Loucy (cell line): ENCODE results near the gene QRICH1.

Experiments
- H2AFZ ChIP-seq: fragments of 200-600 bp; sonication (generic); 2 replicates; pipeline ENCODE4 v1.6.0; 2016; ENCODE audit warnings: antibody characterized with exemption, mild to moderate bottlenecking, low read length, moderate library complexity
- H3F3A ChIP-seq: fragments of 200-600 bp; 2 replicates; pipeline ENCODE4 v1.6.0; 2016; ENCODE audit warnings: antibody characterized with exemption, low read depth, mild to moderate bottlenecking
- H3K27me3 ChIP-seq: fragments of 200-600 bp; sonication (generic); 2 replicates; pipeline ENCODE4 v1.6.1; 2014; ENCODE audit warnings: low read length, mild to moderate bottlenecking; ENCODE audit not compliant: insufficient read depth, poor library complexity, severe bottlenecking
- H3K36me3 ChIP-seq: fragments of 200-600 bp; sonication (generic); 2 replicates; pipeline ENCODE4 v1.6.1; 2016; ENCODE audit warnings: low read length; ENCODE audit not compliant: insufficient read depth
- H3K4me1 ChIP-seq: fragments of 200-600 bp; sonication (generic); 2 replicates; pipeline ENCODE4 v1.5.1; 2014; ENCODE audit warnings: low read length, mild to moderate bottlenecking; ENCODE audit not compliant: insufficient read depth, poor library complexity, severe bottlenecking
- H3K4me2 ChIP-seq: fragments of 200-600 bp; sonication (generic); 2 replicates; pipeline ENCODE4 v1.6.0; 2014; ENCODE audit warnings: antibody characterized with exemption, low read length, low read depth, mild to moderate bottlenecking; ENCODE audit not compliant: poor library complexity, severe bottlenecking
- H3K4me3 ChIP-seq: fragments of 200-600 bp; sonication (generic); 2 replicates; pipeline ENCODE4 v1.5.1; 2014; ENCODE audit warnings: low read length, mild to moderate bottlenecking, mixed read lengths; ENCODE audit not compliant: poor library complexity, severe bottlenecking
- H3K79me2 ChIP-seq: fragments of 200-600 bp; sonication (generic); 2 replicates; pipeline ENCODE4 v1.6.1; 2014; ENCODE audit warnings: low read length; ENCODE audit not compliant: insufficient read depth
- H3K9ac ChIP-seq: fragments of 200-600 bp; sonication (generic); 2 replicates; pipeline ENCODE4 v1.6.0; 2014; ENCODE audit warnings: mild to moderate bottlenecking, low read depth, low read length, moderate library complexity; ENCODE audit not compliant: poor library complexity, severe bottlenecking
- H3K9me2 ChIP-seq: fragments of 200-600 bp; sonication (generic); replicated peaks from 2 replicates; pipeline ENCODE4 v1.6.1; 2016; ENCODE audit warnings: low read depth, low read length, mixed read lengths
- H3K9me3 ChIP-seq: fragments of 200-600 bp; sonication (generic); 2 replicates; pipeline ENCODE4 v1.6.1; 2014; ENCODE audit warnings: mild to moderate bottlenecking, antibody characterized with exemption, low read length, low read depth; ENCODE audit not compliant: insufficient read depth
- H4K20me1 ChIP-seq: fragments of 200-600 bp; sonication (generic); 2 replicates; pipeline ENCODE4 v1.6.0; 2014; ENCODE audit warnings: antibody characterized with exemption, low read length, mild to moderate bottlenecking; ENCODE audit not compliant: insufficient read depth, poor library complexity, severe bottlenecking
- EZH2phosphoT487 ChIP-seq: fragments of 200-600 bp; IDR thresholded peaks from 2 replicates; pipeline ENCODE4 v1.6.1; 2018; ENCODE audit warnings: antibody characterized with exemption, mild to moderate bottlenecking, moderate library complexity, borderline replicate concordance
- TF ChIP-seq, protein P1 (sequence below): fragments of 200-600 bp; sonication (generic); conservative IDR thresholded peaks from 2 replicates; pipeline ENCODE4 v1.5.1; 2014; ENCODE audit warnings: mild to moderate bottlenecking, antibody characterized with exemption, low read length

The QRICH1 gene

DNA sequence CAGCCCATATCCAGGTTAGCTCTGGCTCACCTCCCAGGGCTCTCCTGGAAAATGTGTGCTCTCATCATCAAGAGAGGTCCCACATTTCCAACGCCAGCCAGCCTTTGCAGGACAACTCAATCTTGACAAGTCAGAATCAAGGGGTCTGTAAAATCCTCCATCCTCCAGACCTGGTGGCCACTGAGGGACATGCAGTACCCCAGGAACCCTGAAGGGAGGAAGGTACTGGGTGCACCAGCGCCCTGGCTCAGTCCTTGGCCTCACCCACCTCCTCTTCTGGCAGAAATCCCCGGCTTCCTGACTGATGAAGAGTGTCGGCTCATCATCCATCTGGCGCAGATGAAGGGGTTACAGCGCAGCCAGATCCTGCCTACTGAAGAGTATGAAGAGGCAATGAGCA is 92.7 kb downstream of the QRICH1 start:
- Histone ChIP-seq H3K4me1 (peaks cover under 1% of the 10 kb centered on the region), H2AFZ (no peak overlapping the region), H3F3A (no peaks in the 10 kb centered on the region), H3K9me3 (no peaks in the 10 kb centered on the region), H3K9me2 (no peaks in the 10 kb centered on the region), H3K4me2 (no peak overlapping the region), H3K4me3 (no peak overlapping the region), H3K79me2 (0 out of 2 replicates have a peak, but pooled peaks cover under 1% of the 10 kb centered on the region), H3K9ac (no peak overlapping the region), H4K20me1 (no peaks in the 10 kb centered on the region), H3K27me3 (no peaks in the 10 kb centered on the region), H3K36me3 (no peaks in the 10 kb centered on the region)
- TF ChIP-seq, protein P1, sequence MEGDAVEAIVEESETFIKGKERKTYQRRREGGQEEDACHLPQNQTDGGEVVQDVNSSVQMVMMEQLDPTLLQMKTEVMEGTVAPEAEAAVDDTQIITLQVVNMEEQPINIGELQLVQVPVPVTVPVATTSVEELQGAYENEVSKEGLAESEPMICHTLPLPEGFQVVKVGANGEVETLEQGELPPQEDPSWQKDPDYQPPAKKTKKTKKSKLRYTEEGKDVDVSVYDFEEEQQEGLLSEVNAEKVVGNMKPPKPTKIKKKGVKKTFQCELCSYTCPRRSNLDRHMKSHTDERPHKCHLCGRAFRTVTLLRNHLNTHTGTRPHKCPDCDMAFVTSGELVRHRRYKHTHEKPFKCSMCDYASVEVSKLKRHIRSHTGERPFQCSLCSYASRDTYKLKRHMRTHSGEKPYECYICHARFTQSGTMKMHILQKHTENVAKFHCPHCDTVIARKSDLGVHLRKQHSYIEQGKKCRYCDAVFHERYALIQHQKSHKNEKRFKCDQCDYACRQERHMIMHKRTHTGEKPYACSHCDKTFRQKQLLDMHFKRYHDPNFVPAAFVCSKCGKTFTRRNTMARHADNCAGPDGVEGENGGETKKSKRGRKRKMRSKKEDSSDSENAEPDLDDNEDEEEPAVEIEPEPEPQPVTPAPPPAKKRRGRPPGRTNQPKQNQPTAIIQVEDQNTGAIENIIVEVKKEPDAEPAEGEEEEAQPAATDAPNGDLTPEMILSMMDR, result no peak
- TF ChIP-seq EZH2phosphoT487, result no peak

DNA sequence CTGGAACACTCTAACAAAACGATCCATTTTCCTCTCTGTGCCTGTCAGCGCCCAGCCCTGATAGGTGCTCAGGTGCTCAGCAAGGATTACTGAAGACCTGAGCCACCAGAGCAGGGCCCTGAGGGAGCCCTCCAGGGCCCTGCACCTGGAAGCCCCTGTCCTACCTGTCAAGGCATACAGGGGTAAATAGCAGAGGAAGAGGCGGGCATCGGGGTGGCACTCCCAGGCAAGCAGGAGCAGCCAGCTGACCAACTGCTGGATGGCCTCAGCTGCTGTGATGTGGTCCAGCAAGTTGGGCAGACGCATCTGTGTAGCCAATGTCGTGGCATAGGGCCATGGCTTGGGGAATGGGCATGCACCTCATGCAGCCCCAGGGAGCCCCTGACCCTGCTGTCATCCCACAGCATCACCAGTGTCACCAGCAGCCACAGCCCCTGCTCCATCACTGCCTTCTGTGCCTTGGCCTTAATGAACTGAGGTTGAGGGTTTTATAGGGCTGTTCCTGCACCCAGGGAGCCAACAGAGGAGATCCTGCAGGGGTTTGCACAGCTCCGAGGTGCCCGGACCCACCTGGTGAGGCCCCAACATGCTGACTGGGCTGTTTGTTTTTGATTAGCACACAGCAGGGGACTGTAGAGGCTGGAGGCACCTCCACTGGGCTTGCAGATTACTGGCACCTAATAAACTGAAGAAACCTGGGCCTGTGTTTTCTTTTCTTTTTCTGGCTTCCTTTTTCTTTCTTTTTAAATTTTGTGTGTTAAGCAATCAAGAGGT is 94.6 kb downstream of the QRICH1 start:
- no peaks in the 10 kb centered on the region for H3K4me1 ChIP-seq
- no peaks in the 10 kb centered on the region for H4K20me1 ChIP-seq
- no peaks in the 10 kb centered on the region for H3K79me2 ChIP-seq
- no peaks in the 10 kb centered on the region for H3K9me2 ChIP-seq
- no peaks in the 10 kb centered on the region for H3F3A ChIP-seq
- no peak overlapping the region for H2AFZ ChIP-seq
- no peak overlapping the region for H3K9ac ChIP-seq
- H3K9me3 ChIP-seq, result no peaks in the 10 kb centered on the region
- no peak overlapping the region for H3K4me2 ChIP-seq
- H3K36me3 ChIP-seq, result no peaks in the 10 kb centered on the region
- H3K4me3 ChIP-seq, result no peak overlapping the region
- TF ChIP-seq EZH2phosphoT487, result no peak
- TF ChIP-seq, protein P1, result no peak
- H3K27me3 ChIP-seq, result no peaks in the 10 kb centered on the region

DNA sequence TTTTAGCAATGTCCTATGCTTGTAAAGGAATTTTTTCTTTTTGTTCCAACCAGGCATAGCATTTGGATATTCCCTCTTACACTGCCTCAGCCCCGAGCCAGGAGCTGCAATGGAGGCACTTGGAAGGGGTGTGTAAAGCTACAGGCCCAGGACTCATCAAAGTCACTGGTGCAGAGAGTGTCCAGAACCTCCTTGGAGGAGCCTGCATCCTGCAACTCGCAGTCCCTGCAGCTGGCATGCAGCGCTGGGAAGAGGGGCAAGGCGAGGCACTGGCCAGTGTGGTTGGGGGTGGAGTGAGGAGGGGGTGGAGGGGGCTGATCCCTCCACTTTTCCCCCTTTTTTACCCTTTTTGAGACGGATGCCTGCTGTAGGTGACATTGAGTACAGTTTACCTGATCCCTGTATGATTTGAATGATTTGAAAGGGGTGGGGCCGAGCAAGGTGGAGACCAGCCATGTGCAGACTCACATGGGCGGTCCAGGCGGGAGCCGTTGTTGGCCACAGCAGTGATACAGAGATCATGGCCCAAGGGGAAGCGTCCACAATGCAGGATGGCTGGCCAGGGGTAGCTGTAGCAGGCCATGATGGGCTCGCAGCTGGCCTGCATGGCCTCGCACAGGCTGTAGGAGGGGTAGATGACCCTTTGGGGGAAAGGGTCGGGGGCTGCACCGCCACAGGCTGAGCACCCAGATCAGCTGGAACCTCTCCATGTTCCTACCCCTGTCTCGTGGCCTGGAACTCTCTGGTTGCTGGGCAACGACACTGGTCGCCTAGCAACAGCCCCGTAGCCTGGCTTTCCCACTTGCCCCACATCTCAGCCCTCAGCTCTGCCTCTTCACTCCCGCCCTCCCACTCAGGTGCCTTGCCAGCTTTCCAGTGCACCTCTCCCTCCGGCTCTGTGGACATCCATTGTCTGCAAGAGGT is 95.9 kb downstream of the QRICH1 start:
- no peak for TF ChIP-seq EZH2phosphoT487
- TF ChIP-seq, protein P1, result no peak
- Histone ChIP-seq H3K36me3 (no peaks in the 10 kb centered on the region), H3K9me3 (no peaks in the 10 kb centered on the region), H3F3A (no peaks in the 10 kb centered on the region), H3K4me1 (no peaks in the 10 kb centered on the region), H3K79me2 (no peaks in the 10 kb centered on the region), H3K27me3 (no peaks in the 10 kb centered on the region), H3K4me2 (no peak overlapping the region), H4K20me1 (no peaks in the 10 kb centered on the region), H3K9ac (no peak overlapping the region), H3K4me3 (no peak overlapping the region), H2AFZ (no peak overlapping the region), H3K9me2 (no peaks in the 10 kb centered on the region)
